Limb (tissue), 2 donors: ENCODE results near the gene ZBTB42.
"Not testable (repeated sequence)": the region's sequence is repeated elsewhere in the genome, so short reads cannot be mapped to it uniquely, and the experiment has no call there.

Source experiments
- DNase-seq, 2 donors: peaks; one replicate each; pipeline ENCODE4 v3.0.0-alpha.2; 2016; ENCODE audit errors: extremely low spot score in 2 of 2

The ZBTB42 gene

GRCh38 chr14:104806625-104807465 is 5.9 kb downstream of the ZBTB42 start:
- DNase-seq: no peak

GRCh38 chr14:104808456-104808855 is 7.6 kb downstream of the ZBTB42 start:
- no peak for DNase-seq

- no peak for DNase-seq
Observed at GRCh38 chr14:104810316-104810715, 9.4 kb downstream of the ZBTB42 start.

- no peak for DNase-seq
Observed at GRCh38 chr14:104813286-104813685, 12.4 kb downstream of the ZBTB42 start.

- DNase-seq: not testable (repeated sequence)
Observed at GRCh38 chr14:104814701-104815100, 13.8 kb downstream of the ZBTB42 start.

GRCh38 chr14:104816616-104816884 is 15.6 kb downstream of the ZBTB42 start:
- no peak for DNase-seq

GRCh38 chr14:104817930-104818713 is 17.2 kb downstream of the ZBTB42 start:
- DNase-seq: no peak

- DNase-seq: no peak
Observed at GRCh38 chr14:104818714-104819161, 17.8 kb downstream of the ZBTB42 start.

- DNase-seq: no peak
Observed at GRCh38 chr14:104819361-104819781, 18.5 kb downstream of the ZBTB42 start.

- DNase-seq: no peak
Observed at GRCh38 chr14:104820669-104821228, 19.8 kb downstream of the ZBTB42 start.

- DNase-seq: no peak
Observed at GRCh38 chr14:104821229-104821945, 20.5 kb downstream of the ZBTB42 start.

- no peak for DNase-seq
Observed at GRCh38 chr14:104821971-104822608, 21.2 kb downstream of the ZBTB42 start.

GRCh38 chr14:104822821-104823615 is 22.1 kb downstream of the ZBTB42 start:
- no peak for DNase-seq

GRCh38 chr14:104824353-104824997 is 23.6 kb downstream of the ZBTB42 start:
- no peak for DNase-seq

GRCh38 chr14:104826189-104826860 is 25.4 kb downstream of the ZBTB42 start:
- peak; percentile 80 to 96 for DNase-seq

- DNase-seq: no peak
Observed at GRCh38 chr14:104826861-104827176, 25.9 kb downstream of the ZBTB42 start.

GRCh38 chr14:104827177-104828055 is 26.5 kb downstream of the ZBTB42 start:
- DNase-seq: peak in 1 of 2 donors; percentile 57

GRCh38 chr14:104830781-104831180 is 29.9 kb downstream of the ZBTB42 start:
- no peak for DNase-seq
